HepG2 (cell line): ENCODE measurements around the gene FIBP. TPM values are rescaled to one million over a fixed set of nuclear protein-coding genes. Genes with fewer than 3 reads are reported as not detected.

Source experiments
- ARNTL ChIP-seq: sonication (generic); formaldehyde crosslinking; IDR thresholded peaks from 2 replicates; pipeline ENCODE4 v1.4.0; 2020; ENCODE audit warnings: mild to moderate bottlenecking, missing genetic modification reagents
- HOXA3 ChIP-seq: sonication (generic); formaldehyde crosslinking; IDR thresholded peaks from 2 replicates; pipeline ENCODE4 v1.5.0; 2020; ENCODE audit warnings: missing genetic modification reagents
- ISX ChIP-seq: sonication (generic); formaldehyde crosslinking; conservative IDR thresholded peaks from 2 replicates; pipeline ENCODE4 v1.5.0; 2020; ENCODE audit warnings: missing genetic modification reagents
- KDM5B ChIP-seq: sonication (generic); formaldehyde crosslinking; IDR thresholded peaks from 2 replicates; pipeline ENCODE4 v1.4.0; 2020; ENCODE audit warnings: missing genetic modification reagents, mild to moderate bottlenecking, borderline replicate concordance
- NCOA2 ChIP-seq: sonication (generic); formaldehyde crosslinking; IDR thresholded peaks from 2 replicates; pipeline ENCODE4 v1.8.0; 2022; ENCODE audit warnings: inconsistent platforms
- NCOR1 ChIP-seq: fragments of 200-600 bp; sonication (generic); IDR thresholded peaks from 2 replicates; pipeline ENCODE4 v1.7.0; 2017; ENCODE audit warnings: antibody characterized with exemption, low read length, borderline replicate concordance
- RARA ChIP-seq: IDR thresholded peaks from 2 replicates; pipeline ENCODE4 v1.6.1; 2016; ENCODE audit warnings: missing genetic modification reagents, missing compliant biosample characterization
- SP1 ChIP-seq, 2 experiments: fragments of 450-650 bp in 1 of 2; sonication (generic) in 1 of 2; formaldehyde crosslinking in 1 of 2; IDR thresholded peaks; 2 replicates each; pipeline versions ENCODE4 v1.4.0 to v1.6.1; 2016 to 2020; ENCODE audit warnings: missing genetic modification reagents in 1 of 2
- TERF1 ChIP-seq: sonication (generic); formaldehyde crosslinking; IDR thresholded peaks from 2 replicates; pipeline ENCODE4 v1.8.0; 2022; ENCODE audit warnings: mild to moderate bottlenecking, missing genetic modification reagents, moderate library complexity
- ZIK1 ChIP-seq: sonication (generic); formaldehyde crosslinking; IDR thresholded peaks from 2 replicates; pipeline ENCODE4 v1.5.0; 2020; ENCODE audit warnings: mild to moderate bottlenecking, low read depth, missing genetic modification reagents, borderline replicate concordance
- ZNF138 ChIP-seq: sonication (generic); formaldehyde crosslinking; IDR thresholded peaks from 2 replicates; pipeline ENCODE4 v1.5.0; 2020; ENCODE audit warnings: mild to moderate bottlenecking, low read depth, missing genetic modification reagents
- ZNF17 ChIP-seq: sonication (generic); formaldehyde crosslinking; IDR thresholded peaks from 2 replicates; pipeline ENCODE4 v1.5.0; 2020; ENCODE audit warnings: mild to moderate bottlenecking, missing genetic modification reagents
- ZNF280B ChIP-seq: sonication (generic); formaldehyde crosslinking; IDR thresholded peaks from 2 replicates; pipeline ENCODE4 v1.5.0; 2020; ENCODE audit warnings: missing genetic modification reagents, mild to moderate bottlenecking, borderline replicate concordance
- ZNF446 ChIP-seq: sonication (generic); formaldehyde crosslinking; IDR thresholded peaks from 2 replicates; pipeline ENCODE4 v1.5.0; 2020; ENCODE audit warnings: mild to moderate bottlenecking, missing genetic modification reagents
- ZNF557 ChIP-seq: sonication (generic); formaldehyde crosslinking; IDR thresholded peaks from 2 replicates; pipeline ENCODE4 v1.4.0; 2020; ENCODE audit warnings: missing genetic modification reagents
- ZNF562 ChIP-seq: sonication (generic); formaldehyde crosslinking; IDR thresholded peaks from 2 replicates; pipeline ENCODE4 v1.8.0; 2022; ENCODE audit warnings: missing genetic modification reagents, borderline replicate concordance
- ZNF577 ChIP-seq: sonication (generic); formaldehyde crosslinking; IDR thresholded peaks from 2 replicates; pipeline ENCODE4 v1.4.0; 2020; ENCODE audit warnings: mild to moderate bottlenecking, low read depth, missing genetic modification reagents, borderline replicate concordance
- ZNF616 ChIP-seq: sonication (generic); formaldehyde crosslinking; IDR thresholded peaks from 2 replicates; pipeline ENCODE4 v1.5.0; 2020; ENCODE audit warnings: low read depth, mild to moderate bottlenecking, missing genetic modification reagents
- ZNF776 ChIP-seq: sonication (generic); formaldehyde crosslinking; IDR thresholded peaks from 2 replicates; pipeline ENCODE4 v1.4.0; 2020; ENCODE audit warnings: mild to moderate bottlenecking, missing genetic modification reagents
- polyA plus RNA-seq, 8 experiments: library from polyadenylated mRNA; depleted of rRNA in 3 of 8; stranded (reverse) in 7 of 8; unstranded in 1 of 8; fragments of >200 nt; fragmentation: Illumina TruSeq in 4 of 8; extraction: Trizol in 4 of 8; gene quantifications; 2 replicates each; pipeline versions ENCODE4 v1.2.1 to v1.2.3, GENCODE V29; 2011 to 2016; ENCODE audit warnings: low read depth in 4 of 8, missing spikeins in 1 of 8, mixed read lengths in 1 of 8; ENCODE audit not compliant: insufficient read depth in 1 of 8
- total RNA-seq, 5 experiments: library from RNA; depleted of rRNA; stranded (reverse); fragments of >200 nt; fragmentation: Illumina TruSeq; extraction: Trizol; gene quantifications; 2 replicates each; pipeline ENCODE4 v1.2.3, GENCODE V29; 2016; ENCODE audit warnings: low read depth in 1 of 5
- TF ChIP-seq, protein P1 (sequence below): sonication (generic); IDR thresholded peaks from 2 replicates; pipeline ENCODE4 v1.6.1; 2016; ENCODE audit warnings: low read depth, borderline replicate concordance

Gene FIBP
- total and polyA plus RNA-seq, 2 of the 13 experiments (the other 11 are each of a cell fraction or from before 2014, with no cell fraction given), result 42.9 to 62.1 TPM

- 0 out of 2 replicates have a peak, but pooled peaks have one; percentile 49 for TF ChIP-seq ZNF616 (CRISPR knock-in tag)
- no peak for TF ChIP-seq ZNF577 (CRISPR knock-in tag)
- peak; percentile 91; the same call in 1 of the 2 replicates for TF ChIP-seq ZNF557 (CRISPR knock-in tag)
- TF ChIP-seq ZIK1, result peak; percentile 96
- no peak; the same call in 1 of the 2 replicates for TF ChIP-seq NCOA2 (CRISPR knock-in tag)
- TF ChIP-seq TERF1, result no peak
- no peak for TF ChIP-seq SP1 (IDR thresholded peaks at IDR 0.05)
- peak; percentile 88 for TF ChIP-seq SP1 (CRISPR knock-in tag; IDR thresholded peaks at IDR 0.05)
- 0 out of 2 replicates have a peak, but pooled peaks have one; percentile 25 for TF ChIP-seq ZNF280B (CRISPR knock-in tag)
- TF ChIP-seq, protein P1, sequence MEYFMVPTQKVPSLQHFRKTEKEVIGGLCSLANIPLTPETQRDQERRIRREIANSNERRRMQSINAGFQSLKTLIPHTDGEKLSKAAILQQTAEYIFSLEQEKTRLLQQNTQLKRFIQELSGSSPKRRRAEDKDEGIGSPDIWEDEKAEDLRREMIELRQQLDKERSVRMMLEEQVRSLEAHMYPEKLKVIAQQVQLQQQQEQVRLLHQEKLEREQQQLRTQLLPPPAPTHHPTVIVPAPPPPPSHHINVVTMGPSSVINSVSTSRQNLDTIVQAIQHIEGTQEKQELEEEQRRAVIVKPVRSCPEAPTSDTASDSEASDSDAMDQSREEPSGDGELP, result no peak
- no peak for TF ChIP-seq NCOR1
- peak; percentile 80; the same call in 1 of the 2 replicates for TF ChIP-seq ZNF138
- peak; percentile 80 for TF ChIP-seq HOXA3 (CRISPR knock-in tag)
- TF ChIP-seq ZNF776, result peak; percentile 92; the same call in 1 of the 2 replicates
- TF ChIP-seq ZNF562, result peak; percentile 66; the same call in 1 of the 2 replicates
- peak; percentile 71; the same call in 1 of the 2 replicates for TF ChIP-seq KDM5B (CRISPR knock-in tag)
- TF ChIP-seq ARNTL, result peak; percentile 99
- 0 out of 2 replicates have a peak, but pooled peaks have one; percentile 22 for TF ChIP-seq RARA (CRISPR knock-in tag)
- no peak for TF ChIP-seq ZNF17 (CRISPR knock-in tag)
- TF ChIP-seq ISX (CRISPR knock-in tag), result 0 out of 2 replicates have a peak, but pooled peaks have one; percentile 45
- peak; percentile 81 for TF ChIP-seq ZNF446
These were observed 2.3 kb upstream of the FIBP start, which contains the start of gene CCDC85B (continued) for GRCh38 chr11:65890324-65891218.
